HEK293T (cell line): Measurements from ENCODE around the gene OXSR1.
A peak's percentile ranks its signal among the peaks of the same experiment; 100 is the strongest.
"Not testable (repeated sequence)": the region's sequence is repeated elsewhere in the genome, so short reads cannot be mapped to it uniquely, and the experiment has no call there.

Source experiments
- CTCF ChIA-PET: fragments of 350-600 bp; formaldehyde crosslinking; extraction: SDS; loops from one replicate; lab custom pipeline; 2021; ENCODE audit warnings: antibody characterized with exemption, inconsistent platforms; lab: Yijun Ruan, JAX
- POLR2A ChIA-PET: fragments of 350-600 bp; formaldehyde crosslinking; extraction: SDS; loops from one replicate; lab custom pipeline; 2020; ENCODE audit warnings: antibody characterized with exemption, inconsistent platforms; lab: Yijun Ruan, JAX
- DNase-seq: peaks from one replicate; pipeline ENCODE4 v3.0.0; 2012; ENCODE audit warnings: mixed read lengths; ENCODE audit errors: extremely low spot score
- ARNT ChIP-seq: fragments of 450-650 bp; IDR thresholded peaks from 2 replicates; pipeline ENCODE4 v1.6.1; 2017; ENCODE audit warnings: mild to moderate bottlenecking
- BHLHE40 ChIP-seq: fragments of 450-650 bp; IDR thresholded peaks from 2 replicates; pipeline ENCODE4 v1.6.1; 2016; ENCODE audit warnings: mild to moderate bottlenecking, moderate library complexity, borderline replicate concordance
- CTBP1 ChIP-seq: fragments of 450-650 bp; IDR thresholded peaks from 2 replicates; pipeline ENCODE4 v1.6.1; 2016; ENCODE audit warnings: borderline replicate concordance
- ELF4 ChIP-seq: fragments of 450-650 bp; IDR thresholded peaks from 2 replicates; pipeline ENCODE4 v1.6.1; 2017; ENCODE audit warnings: antibody characterized with exemption
- FOXA1 ChIP-seq: fragments of 450-650 bp; IDR thresholded peaks from 2 replicates; pipeline ENCODE4 v1.6.1; 2016; ENCODE audit warnings: mild to moderate bottlenecking
- FOXK2 ChIP-seq: fragments of 450-650 bp; IDR thresholded peaks from 2 replicates; pipeline ENCODE4 v1.6.1; 2016; ENCODE audit warnings: mild to moderate bottlenecking
- FOXM1 ChIP-seq: fragments of 450-650 bp; IDR thresholded peaks from 2 replicates; pipeline ENCODE4 v1.6.1; 2017; ENCODE audit warnings: mild to moderate bottlenecking, borderline replicate concordance
- HDGF ChIP-seq: fragments of 450-650 bp; IDR thresholded peaks from 2 replicates; pipeline ENCODE4 v1.6.1; 2017; ENCODE audit warnings: antibody characterized with exemption, borderline replicate concordance
- L3MBTL2 ChIP-seq: fragments of 450-650 bp; conservative IDR thresholded peaks from 2 replicates; pipeline ENCODE4 v1.6.1; 2016; ENCODE audit warnings: mild to moderate bottlenecking
- LEF1 ChIP-seq: fragments of 450-650 bp; IDR thresholded peaks from 2 replicates; pipeline ENCODE4 v1.6.1; 2017; ENCODE audit warnings: mild to moderate bottlenecking, borderline replicate concordance
- NFRKB ChIP-seq: fragments of 450-650 bp; IDR thresholded peaks from 2 replicates; pipeline ENCODE4 v1.6.1; 2016; ENCODE audit warnings: mild to moderate bottlenecking, moderate library complexity
- SP1 ChIP-seq: fragments of 450-650 bp; IDR thresholded peaks from 2 replicates; pipeline ENCODE4 v1.6.1; 2017
- SUZ12 ChIP-seq: fragments of 450-650 bp; IDR thresholded peaks from 2 replicates; pipeline ENCODE4 v1.6.1; 2016; ENCODE audit warnings: mild to moderate bottlenecking
- TARDBP ChIP-seq: fragments of 450-650 bp; IDR thresholded peaks from 2 replicates; pipeline ENCODE4 v1.6.1; 2016
- ZNF384 ChIP-seq: fragments of 450-650 bp; IDR thresholded peaks from 2 replicates; pipeline ENCODE4 v1.6.1; 2016
- TF ChIP-seq, protein P1 (sequence below): fragments of 450-650 bp; IDR thresholded peaks from 2 replicates; pipeline ENCODE4 v1.6.1; 2016

Gene OXSR1

DNA sequence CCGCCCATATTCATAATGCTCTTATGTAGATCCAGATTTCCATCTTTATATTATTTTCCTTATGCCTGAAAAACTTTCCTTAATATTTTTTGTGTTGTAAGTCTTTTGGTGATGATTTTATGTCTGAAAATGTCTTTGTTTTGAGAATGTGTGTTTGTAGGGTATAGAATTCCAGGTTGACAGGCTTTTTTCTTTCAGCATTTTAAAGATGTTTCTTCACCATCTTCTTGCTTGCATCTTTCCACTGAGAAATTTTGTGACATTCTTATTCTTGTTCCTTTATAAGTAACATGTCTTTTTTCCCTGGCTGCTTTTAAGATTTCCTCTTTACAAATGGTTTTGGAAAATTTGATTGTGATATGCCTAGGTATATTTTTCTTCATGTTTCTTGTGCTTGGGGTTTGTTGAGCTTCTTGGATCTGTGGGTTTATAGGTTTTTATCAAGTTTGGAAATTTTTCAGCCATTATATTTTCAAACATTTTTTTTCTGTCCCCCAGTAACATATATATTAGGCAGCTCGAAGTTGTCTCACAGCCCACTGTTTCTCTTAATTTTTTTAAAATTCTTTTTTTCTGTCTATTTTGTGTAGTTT, 73.2 kb downstream of the OXSR1 start:
- TF ChIP-seq, protein P1, sequence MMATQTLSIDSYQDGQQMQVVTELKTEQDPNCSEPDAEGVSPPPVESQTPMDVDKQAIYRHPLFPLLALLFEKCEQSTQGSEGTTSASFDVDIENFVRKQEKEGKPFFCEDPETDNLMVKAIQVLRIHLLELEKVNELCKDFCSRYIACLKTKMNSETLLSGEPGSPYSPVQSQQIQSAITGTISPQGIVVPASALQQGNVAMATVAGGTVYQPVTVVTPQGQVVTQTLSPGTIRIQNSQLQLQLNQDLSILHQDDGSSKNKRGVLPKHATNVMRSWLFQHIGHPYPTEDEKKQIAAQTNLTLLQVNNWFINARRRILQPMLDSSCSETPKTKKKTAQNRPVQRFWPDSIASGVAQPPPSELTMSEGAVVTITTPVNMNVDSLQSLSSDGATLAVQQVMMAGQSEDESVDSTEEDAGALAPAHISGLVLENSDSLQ = no peak
- TF ChIP-seq HDGF = no peak
- ChIA-PET CTCF (no interaction called here), POLR2A (no interaction called here)
- no peak for DNase-seq

DNA sequence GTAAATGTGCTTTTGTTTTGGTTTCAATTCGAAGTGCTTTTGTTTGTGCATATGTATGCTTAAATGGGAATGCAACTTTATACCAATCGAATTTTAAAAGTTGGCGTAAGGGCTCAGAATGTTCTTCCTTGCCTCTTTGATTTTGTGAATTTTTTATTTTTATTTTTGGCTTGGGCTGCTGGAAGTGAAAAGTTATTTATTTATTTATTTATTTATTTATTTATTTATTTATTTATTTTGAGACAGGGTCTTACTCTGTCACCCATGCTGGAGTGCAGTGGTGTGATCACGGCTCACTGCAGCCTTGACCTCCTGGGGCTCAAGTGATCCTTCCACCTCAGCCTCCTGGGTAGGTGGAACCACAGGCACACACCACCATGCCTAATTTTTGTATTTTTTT, 77.5 kb downstream of the OXSR1 start:
- POLR2A ChIA-PET, DNase-seq, CTCF ChIA-PET: not testable (repeated sequence)

DNA sequence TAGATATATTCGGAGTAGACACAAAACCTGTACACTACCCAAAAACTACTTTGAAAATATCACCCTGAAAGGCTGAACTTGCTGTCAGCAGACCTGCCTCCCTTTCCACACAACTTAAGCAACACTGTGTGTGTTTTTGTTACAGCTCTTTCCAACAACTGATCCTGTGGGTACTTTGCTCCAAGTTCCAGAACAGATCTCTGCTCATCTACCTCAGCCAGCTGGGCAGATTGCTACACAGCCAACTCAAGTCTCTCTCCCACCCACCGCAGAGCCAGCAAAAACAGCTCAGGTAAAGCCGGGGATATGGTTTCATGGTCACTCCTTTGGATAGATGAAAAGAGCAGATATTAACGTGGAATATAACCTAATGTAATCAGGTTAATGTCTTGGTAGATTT, 80.6 kb downstream of the OXSR1 start:
- TF ChIP-seq L3MBTL2 (no peak), BHLHE40 (no peak), ZNF384 (no peak), FOXK2 (no peak), NFRKB (no peak), FOXA1 (no peak), LEF1 (no peak), ARNT (no peak), SUZ12 (no peak), FOXM1 (no peak)
- TF ChIP-seq, protein P1 = no peak
- ChIA-PET CTCF (no interaction called here), POLR2A (no interaction called here)
- DNase-seq = no peak

DNA sequence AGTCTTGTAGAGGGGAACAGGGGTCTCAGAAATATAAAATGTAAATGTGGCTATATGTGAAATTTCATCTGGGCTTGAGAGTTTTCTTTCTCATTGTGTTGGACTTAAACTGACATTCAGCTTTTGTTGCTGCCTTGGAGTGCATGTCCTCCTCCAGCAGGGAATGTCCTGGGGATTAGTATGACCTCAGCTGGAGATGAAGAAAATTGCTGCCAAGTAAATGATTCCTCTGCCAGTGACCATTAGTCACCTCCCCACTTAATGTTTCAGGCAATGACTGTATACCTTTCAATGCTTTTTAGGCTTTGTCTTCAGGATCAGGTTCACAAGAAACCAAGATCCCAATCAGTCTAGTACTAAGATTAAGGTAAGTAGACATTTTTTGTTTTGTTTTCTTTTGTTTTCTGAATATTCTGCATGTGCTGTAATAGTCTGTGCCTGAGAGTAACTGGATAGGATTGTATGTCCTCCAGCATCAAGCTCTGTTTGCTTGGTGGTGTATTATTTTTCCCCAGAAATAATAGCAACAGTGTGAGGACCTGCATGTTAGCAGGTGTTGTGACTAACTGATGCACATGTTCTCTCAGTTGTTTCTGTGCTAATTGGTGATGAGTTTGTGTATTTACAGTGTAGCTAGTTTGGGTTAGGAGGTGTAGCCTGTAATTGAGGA, 82.2 kb downstream of the OXSR1 start:
- TF ChIP-seq NFRKB = no peak
- no peak for TF ChIP-seq L3MBTL2
- TF ChIP-seq FOXK2 = no peak
- TF ChIP-seq FOXM1 = no peak
- no peak for TF ChIP-seq BHLHE40
- TF ChIP-seq LEF1 = no peak
- no peak for TF ChIP-seq HDGF
- TF ChIP-seq FOXA1 = no peak
- TF ChIP-seq, protein P1 = no peak
- TF ChIP-seq ZNF384 = no peak
- TF ChIP-seq TARDBP = no peak
- no peak for TF ChIP-seq SP1
- no peak for TF ChIP-seq ELF4
- no peak for TF ChIP-seq ARNT
- no peak for TF ChIP-seq SUZ12
- TF ChIP-seq CTBP1 = no peak
- POLR2A ChIA-PET = no interaction called here
- peak; percentile 26 for DNase-seq
- CTCF ChIA-PET = interaction anchor here (0.6 kb wide), 1 partner anchor 235 kb away, joined by 4 read pairs; no protein-coding TSS in a partner anchor

DNA sequence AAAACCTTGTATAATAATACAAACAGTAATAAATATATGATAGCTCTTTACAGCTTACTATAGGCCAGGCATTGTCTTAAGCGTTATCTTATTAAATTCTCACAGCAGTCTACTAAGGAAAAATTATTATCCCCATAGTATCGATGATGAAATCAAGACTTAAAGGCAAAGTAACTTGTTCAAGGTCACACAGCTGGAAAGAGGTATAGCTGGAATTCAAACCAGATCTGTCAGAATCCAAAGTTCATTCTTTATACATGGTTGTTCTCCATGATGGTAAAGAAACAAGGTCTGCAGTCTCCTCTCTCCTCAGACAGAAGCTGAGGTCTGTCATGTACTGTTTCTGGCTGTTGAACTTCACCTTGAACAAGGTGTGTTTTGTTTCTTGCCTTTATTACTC, 84.9 kb downstream of the OXSR1 start:
- ChIA-PET POLR2A (no interaction called here), CTCF (no interaction called here)
- no peak for DNase-seq
- TF ChIP-seq HDGF (no peak), NFRKB (no peak), FOXM1 (no peak)
- TF ChIP-seq, protein P1 = no peak

DNA sequence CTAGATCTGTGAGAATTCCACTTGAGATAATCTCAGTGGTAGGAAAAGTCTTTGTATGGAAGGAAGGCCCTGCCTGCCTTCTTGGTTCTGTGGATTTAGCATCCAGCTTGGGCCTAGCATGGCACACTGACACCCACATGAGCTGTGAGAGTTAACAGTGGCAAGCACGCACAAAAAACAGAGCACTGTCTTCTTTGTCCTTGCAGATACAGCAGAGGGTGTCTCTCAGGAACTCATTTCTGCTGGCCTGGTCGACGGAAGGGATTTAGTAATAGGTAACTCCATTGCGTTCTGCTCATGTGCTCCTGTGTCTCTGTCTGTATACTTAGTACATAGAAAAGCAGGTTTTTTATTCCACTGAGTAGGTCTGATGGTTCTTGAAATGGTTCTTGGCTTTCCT, 85.9 kb downstream of the OXSR1 start:
- DNase-seq = no peak
- POLR2A ChIA-PET = no interaction called here
- TF ChIP-seq SUZ12 (no peak), SP1 (no peak), FOXA1 (no peak), NFRKB (no peak), CTBP1 (no peak), FOXK2 (no peak), FOXM1 (no peak), L3MBTL2 (no peak), BHLHE40 (no peak), ELF4 (no peak), TARDBP (no peak)
- CTCF ChIA-PET = no interaction called here
